Measurements from ENCODE around the gene ALOX12.
"Not testable (repeated sequence)": the region's sequence is repeated elsewhere in the genome, so short reads cannot be mapped to it uniquely, and the experiment has no call there.

The ALOX12 gene

GRCh38 chr17:7046127-7046724 is 50.4 kb downstream of the ALOX12 start:
- DNase-seq (ENCODE audit: low read depth) = no peak

GRCh38 chr17:7046725-7047397 is 51.0 kb downstream of the ALOX12 start:
- not testable (repeated sequence) for DNase-seq (ENCODE audit: low read depth)

GRCh38 chr17:7047566-7047965 is 51.7 kb downstream of the ALOX12 start:
- DNase-seq (ENCODE audit: low read depth) = no peak

- no peak for DNase-seq (ENCODE audit: low read depth)
These were observed 53.1 kb downstream of the ALOX12 start for GRCh38 chr17:7048968-7049367.

- not testable (repeated sequence) for DNase-seq (ENCODE audit: low read depth)
These were observed 54.7 kb downstream of the ALOX12 start for GRCh38 chr17:7050583-7050982.

GRCh38 chr17:7056386-7056785 is 60.5 kb downstream of the ALOX12 start:
- no peak for DNase-seq (ENCODE audit: low read depth)

- no peak for DNase-seq (ENCODE audit: low read depth)
These were observed 63.1 kb downstream of the ALOX12 start for GRCh38 chr17:7058831-7059447.

Data from CMK (cell line).